GM19452 (cell line): ENCODE results near the gene NUP98.

Experiments
- ATAC-seq: cut with Tn5 transposase; IDR thresholded peaks from one replicate; pipeline ENCODE4 v1.9.1; 2021; ENCODE audit not compliant: unreplicated experiment

Gene NUP98

DNA sequence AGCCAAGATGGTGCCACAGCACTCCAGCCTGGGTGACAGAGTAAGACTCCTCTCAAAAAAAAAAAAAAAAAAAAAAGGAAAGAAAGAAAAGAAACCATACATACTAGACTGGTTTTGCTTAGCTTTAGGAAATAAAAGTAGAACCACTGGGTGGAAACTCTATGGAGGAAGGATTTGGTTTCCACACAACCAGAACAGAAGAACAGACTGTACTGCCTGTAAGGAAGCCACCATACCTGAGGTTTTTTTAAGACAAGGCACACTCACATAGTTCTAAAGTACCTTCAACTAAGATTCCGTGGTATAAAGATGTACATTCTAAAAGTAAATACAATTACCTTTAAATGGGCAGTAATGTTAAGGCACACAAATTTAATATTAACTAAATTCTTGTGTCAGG lies 58.6 kb downstream of the NUP98 start:
- ATAC-seq: no peak

GRCh38 chr11:3738241-3738640 lies 59.1 kb downstream of the NUP98 start:
- no peak for ATAC-seq

GRCh38 chr11:3737386-3737933 lies 59.9 kb downstream of the NUP98 start:
- ATAC-seq: no peak

- no peak for ATAC-seq
These were observed 60.5 kb downstream of the NUP98 start for GRCh38 chr11:3736816-3737215.

GRCh38 chr11:3735827-3736226 lies 61.5 kb downstream of the NUP98 start:
- no peak for ATAC-seq

DNA sequence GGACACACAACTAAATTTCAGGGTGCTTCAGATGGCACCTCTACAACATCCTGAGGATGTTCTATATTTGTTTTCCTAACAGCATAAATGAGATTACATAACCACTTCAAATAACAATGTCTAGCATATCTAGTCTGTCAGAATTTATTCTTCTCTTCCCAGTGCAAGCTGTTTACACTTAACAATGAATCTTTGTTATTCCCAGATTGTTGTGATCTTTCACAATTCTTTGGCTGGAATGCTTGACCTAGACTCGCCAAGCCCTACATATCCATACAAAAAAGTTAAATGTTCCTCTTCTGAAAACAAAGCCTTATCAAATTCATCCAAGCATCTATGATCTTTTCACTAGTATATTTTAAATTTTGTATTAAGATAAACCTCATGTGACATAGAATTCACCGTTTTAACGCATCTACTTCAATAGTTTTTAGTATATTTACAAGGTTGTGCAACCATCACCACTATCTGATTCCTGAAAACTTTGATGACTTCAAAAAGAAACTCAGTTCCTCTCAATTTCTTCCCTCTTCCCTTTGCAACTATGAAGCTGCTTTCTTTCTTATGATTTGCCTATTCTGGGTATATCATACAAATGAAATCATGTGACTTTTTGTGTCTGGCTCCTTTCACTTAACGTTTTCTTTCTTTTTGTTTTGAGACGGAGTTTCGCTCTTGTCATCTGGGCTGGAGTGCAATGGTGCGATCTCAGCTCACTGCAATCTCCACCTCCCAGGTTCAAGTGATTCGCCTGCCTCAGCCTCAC lies 64.5 kb downstream of the NUP98 start:
- no peak for ATAC-seq

GRCh38 chr11:3723014-3723708 lies 74.2 kb downstream of the NUP98 start:
- ATAC-seq: no peak

GRCh38 chr11:3722100-3722499 lies 75.3 kb downstream of the NUP98 start:
- ATAC-seq: no peak

DNA sequence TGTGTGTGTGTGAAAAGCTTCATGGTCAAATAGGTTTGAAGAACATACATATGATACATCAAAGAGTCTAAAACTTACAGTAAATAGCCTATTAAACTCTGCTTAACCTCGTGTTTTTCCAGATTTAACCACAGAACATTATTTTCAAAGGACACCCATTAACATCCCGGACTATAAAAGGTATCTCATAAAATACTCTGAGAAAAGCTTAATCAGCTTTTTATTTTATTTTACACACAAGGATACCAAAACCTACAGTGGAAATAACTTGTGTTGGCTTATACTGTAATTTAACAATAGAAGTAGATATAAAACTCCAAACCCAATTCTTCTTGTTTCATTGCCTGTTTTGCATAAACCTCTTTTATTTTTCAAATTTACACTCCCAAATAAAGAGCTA lies 76.4 kb downstream of the NUP98 start:
- ATAC-seq: no peak

- no peak for ATAC-seq
These were observed 85.1 kb downstream of the NUP98 start for GRCh38 chr11:3712274-3712673.

DNA sequence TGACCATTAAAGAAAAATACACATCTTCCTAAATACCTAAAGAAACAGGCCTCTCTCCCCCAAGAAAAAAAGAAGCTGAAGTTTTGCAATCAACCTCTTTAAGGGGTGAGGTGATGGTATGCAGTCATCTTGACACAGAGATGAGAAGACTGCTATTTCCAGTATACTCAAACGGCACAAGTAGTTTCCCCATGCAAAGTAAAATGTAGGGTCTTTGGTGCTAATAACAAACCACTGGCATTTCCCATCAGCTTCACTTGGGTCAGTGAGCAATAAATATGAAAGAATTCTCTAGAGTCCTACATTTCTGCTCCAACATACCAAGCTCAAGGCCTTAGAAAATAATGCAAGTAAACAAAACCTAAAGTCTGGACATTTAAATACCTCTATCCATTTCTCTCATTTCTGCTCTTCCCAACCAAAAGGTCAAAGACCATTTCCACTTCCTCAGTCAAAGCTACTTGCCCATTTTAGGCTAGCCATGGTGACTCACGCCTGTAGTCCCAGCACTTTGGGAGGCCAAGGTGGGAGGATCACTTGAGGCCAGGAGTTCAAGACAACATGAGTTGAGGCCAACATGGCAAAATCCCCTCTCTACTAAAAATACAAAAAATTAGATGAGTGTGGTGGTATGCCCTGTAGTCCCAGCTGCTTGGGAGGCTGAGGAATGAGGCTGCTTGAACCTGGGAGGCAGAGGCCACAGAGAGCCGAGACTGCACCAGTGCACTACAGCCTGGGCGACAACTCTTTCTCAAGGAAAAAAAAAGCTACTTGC lies 86.7 kb downstream of the NUP98 start:
- no peak for ATAC-seq

- no peak for ATAC-seq
These were observed 87.4 kb downstream of the NUP98 start for GRCh38 chr11:3709977-3710376.

- ATAC-seq: no peak
These were observed 90.2 kb downstream of the NUP98 start for GRCh38 chr11:3707176-3707575.

GRCh38 chr11:3703383-3703782 lies 94.0 kb downstream of the NUP98 start:
- no peak for ATAC-seq

- ATAC-seq: no peak
These were observed 96.4 kb downstream of the NUP98 start for GRCh38 chr11:3700910-3701309.

DNA sequence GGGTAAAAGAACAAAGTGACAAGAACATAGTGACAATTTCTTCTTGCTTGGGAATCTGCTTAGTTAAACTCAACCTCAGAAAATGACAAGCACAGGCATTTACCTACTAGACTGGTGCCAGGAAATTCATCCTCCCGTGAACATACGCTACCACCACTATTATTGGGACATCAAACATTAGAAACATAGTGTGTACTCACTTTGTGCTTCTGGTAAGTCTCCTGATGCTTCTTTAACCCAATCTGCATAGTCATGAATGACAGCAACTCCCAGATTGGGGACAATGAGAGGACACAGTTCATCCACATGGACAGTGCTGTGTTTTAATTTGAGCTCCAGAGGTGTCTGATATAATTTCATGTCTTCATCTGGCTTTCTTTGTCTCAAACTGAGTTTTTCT lies 96.9 kb downstream of the NUP98 start:
- no peak for ATAC-seq

DNA sequence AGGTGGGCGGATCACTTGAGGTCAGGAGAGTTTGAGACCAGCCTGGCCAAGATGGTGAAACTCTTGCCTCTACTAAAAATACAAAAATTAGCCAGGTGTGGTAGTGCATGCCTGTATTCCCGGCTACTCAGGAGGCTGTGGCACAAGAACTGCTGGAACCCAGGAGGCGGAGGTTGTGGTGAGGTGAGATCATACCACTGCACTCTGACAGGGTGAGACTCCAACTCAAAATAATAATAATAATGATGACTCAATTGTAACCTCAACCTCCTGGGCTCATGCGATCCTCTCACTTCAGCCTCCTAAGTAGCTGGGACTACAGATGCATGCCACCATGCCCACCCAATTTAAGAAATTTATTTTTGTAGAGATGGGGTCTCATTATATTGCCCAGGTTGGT lies 110.6 kb downstream of the NUP98 start:
- no peak for ATAC-seq

DNA sequence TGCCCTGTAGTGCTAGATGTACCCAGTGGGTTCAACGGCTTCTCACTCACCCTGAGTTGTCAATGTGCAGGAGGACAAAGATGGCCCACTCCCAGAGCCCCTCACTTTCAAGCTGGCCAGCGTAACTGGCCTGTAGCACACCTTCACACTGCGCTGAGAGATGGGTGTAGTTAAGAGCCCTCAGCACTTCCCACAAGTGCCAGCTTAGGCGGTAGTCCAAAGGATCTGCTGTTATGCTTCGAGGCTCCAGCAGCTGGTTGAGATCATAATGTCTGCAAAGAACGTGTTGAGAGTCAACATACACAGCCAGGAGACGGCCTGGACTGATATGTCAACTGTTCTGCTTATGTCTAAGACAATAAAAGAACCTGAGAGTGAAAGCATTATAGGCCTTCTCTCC lies 111.4 kb downstream of the NUP98 start:
- ATAC-seq: no peak

GRCh38 chr11:3684819-3685172 lies 112.6 kb downstream of the NUP98 start:
- no peak for ATAC-seq

- no peak for ATAC-seq
These were observed 113.1 kb downstream of the NUP98 start for GRCh38 chr11:3684129-3684818.

GRCh38 chr11:3683039-3683438 lies 114.3 kb downstream of the NUP98 start:
- ATAC-seq: no peak
